ENCODE data around the gene TSPAN6.

TSPAN6 gene

GRCh38 chrX:100647095-100647494, 10.5 kb upstream of the TSPAN6 start:
- FAIRE-seq, result no peak

- FAIRE-seq, result no peak
Measured at GRCh38 chrX:100645106-100645505, 8.5 kb upstream of the TSPAN6 start.

GRCh38 chrX:100643956-100644860, 7.6 kb upstream of the TSPAN6 start, which contains the start of gene SRPX2:
TSS of gene SRPX2 (plus strand) at chrX:100644199. CDS start at chrX:100646323, 2,124 bp downstream.
- no peak for FAIRE-seq

GRCh38 chrX:100643212-100643611, 6.6 kb upstream of the TSPAN6 start:
- no peak for FAIRE-seq

GRCh38 chrX:100642290-100642689, 5.7 kb upstream of the TSPAN6 start:
- no peak for FAIRE-seq

- no peak for FAIRE-seq
Measured at GRCh38 chrX:100635989-100636320, 651 bp downstream of the TSPAN6 start.

GRCh38 chrX:100635040-100635439, 1.6 kb downstream of the TSPAN6 start:
- FAIRE-seq, result no peak

- no peak for FAIRE-seq
Measured at GRCh38 chrX:100625985-100626491, 10.6 kb downstream of the TSPAN6 start.

- FAIRE-seq, result no peak
Measured at GRCh38 chrX:100623001-100623400, 13.6 kb downstream of the TSPAN6 start.

GRCh38 chrX:100615005-100615404, 21.6 kb downstream of the TSPAN6 start:
- peak; percentile 55 for FAIRE-seq

- FAIRE-seq, result no peak
Measured at GRCh38 chrX:100611951-100612350, 24.7 kb downstream of the TSPAN6 start.

GRCh38 chrX:100609591-100609990, 27.0 kb downstream of the TSPAN6 start:
- FAIRE-seq, result no peak

GRCh38 chrX:100606753-100607152, 29.9 kb downstream of the TSPAN6 start:
- FAIRE-seq, result no peak

GRCh38 chrX:100600758-100601157, 35.8 kb downstream of the TSPAN6 start:
- FAIRE-seq, result no peak

GRCh38 chrX:100600340-100600739, 36.3 kb downstream of the TSPAN6 start:
- FAIRE-seq, result no peak

- FAIRE-seq, result no peak
Measured at GRCh38 chrX:100599456-100599855, 37.1 kb downstream of the TSPAN6 start.

- no peak for FAIRE-seq
Measured at GRCh38 chrX:100596601-100597000, 40.0 kb downstream of the TSPAN6 start.

GRCh38 chrX:100593581-100593980, 43.0 kb downstream of the TSPAN6 start:
- FAIRE-seq, result no peak

- no peak for FAIRE-seq
Measured at GRCh38 chrX:100593126-100593525, 43.5 kb downstream of the TSPAN6 start.

- FAIRE-seq, result no peak
Measured at GRCh38 chrX:100591256-100592051, 45.2 kb downstream of the TSPAN6 start.

- no peak for FAIRE-seq
Measured at GRCh38 chrX:100587861-100588260, 48.7 kb downstream of the TSPAN6 start.

- no peak for FAIRE-seq
Measured at GRCh38 chrX:100586747-100587146, 49.9 kb downstream of the TSPAN6 start.

GRCh38 chrX:100584611-100585010, 52.0 kb downstream of the TSPAN6 start, which contains the start of gene TNMD:
TSS of gene TNMD (plus strand) at chrX:100584936. CDS start at chrX:100585019, 83 bp downstream.
- no peak for FAIRE-seq
